K562 (cell line): Measurements from ENCODE around the gene LAT. TPM values are rescaled to one million over a fixed set of nuclear protein-coding genes. Genes with fewer than 3 reads are reported as not detected.
A peak's percentile ranks its signal among the peaks of the same experiment; 100 is the strongest.

Experiments used
- ARID2 ChIP-seq: fragments of 450-650 bp; IDR thresholded peaks from 2 replicates; pipeline ENCODE4 v1.6.1; 2017; ENCODE audit warnings: antibody characterized with exemption, mild to moderate bottlenecking
- CHAMP1 ChIP-seq: fragments of 450-650 bp; IDR thresholded peaks from 2 replicates; pipeline ENCODE4 v1.6.1; 2016; ENCODE audit warnings: mild to moderate bottlenecking
- EHMT2 ChIP-seq: fragments of 450-650 bp; IDR thresholded peaks from 2 replicates; pipeline ENCODE4 v1.6.1; 2018; ENCODE audit warnings: antibody characterized with exemption
- ELF1 ChIP-seq: fragments of 200-800 bp; sonication (Bioruptor generic); IDR thresholded peaks from 2 replicates; pipeline ENCODE4 v1.6.1; 2016; ENCODE audit warnings: missing genetic modification characterization, missing compliant biosample characterization
- ETV5 ChIP-seq: sonication (generic); formaldehyde crosslinking; IDR thresholded peaks from 2 replicates; pipeline ENCODE4 v1.4.0; 2020; ENCODE audit warnings: low read depth, mild to moderate bottlenecking, missing genetic modification reagents
- HDAC1 ChIP-seq, 2 experiments: fragments of 450-650 bp; IDR thresholded peaks; 2 replicates each; pipeline ENCODE4 v1.6.1; 2016 to 2017; ENCODE audit warnings: inconsistent platforms in 1 of 2, mild to moderate bottlenecking in 1 of 2, moderate library complexity in 1 of 2
- HEY1 ChIP-seq: fragments of 250-450 bp; sonication (Bioruptor Pico); IDR thresholded peaks from 2 replicates; pipeline ENCODE4 v1.5.0; 2020; ENCODE audit warnings: mild to moderate bottlenecking, moderate library complexity, borderline replicate concordance
- KAT7 ChIP-seq: sonication (generic); formaldehyde crosslinking; IDR thresholded peaks from 2 replicates; pipeline ENCODE4 v1.8.0; 2022; ENCODE audit warnings: missing genetic modification reagents, mild to moderate bottlenecking, borderline replicate concordance
- KDM1A ChIP-seq, 2 experiments: fragments of 450-650 bp; IDR thresholded peaks; 2 replicates each; pipeline ENCODE4 v1.6.1; 2016; ENCODE audit warnings: mild to moderate bottlenecking in 2 of 2
- MTA1 ChIP-seq: fragments of 450-650 bp; IDR thresholded peaks from 2 replicates; pipeline ENCODE4 v1.6.1; 2017; ENCODE audit warnings: borderline replicate concordance
- MYC ChIP-seq, 2 experiments: fragments of 250-450 bp in 1 of 2; sonication (Bioruptor Pico) in 1 of 2; IDR thresholded peaks; 2 replicates each; pipeline versions ENCODE4 v1.5.1 to v1.6.1; 2012 to 2021; ENCODE audit warnings: low read depth in 2 of 2, borderline replicate concordance in 1 of 2, improper control_type of control experiment in 1 of 2, low read length in 1 of 2, mild to moderate bottlenecking in 1 of 2, moderate library complexity in 1 of 2
- POLR3G ChIP-seq: IDR thresholded peaks from 2 replicates; pipeline ENCODE4 v1.6.1; 2011; ENCODE audit not compliant: insufficient read length, insufficient replicate concordance; ENCODE audit errors: extremely low read depth
- TAF7 ChIP-seq: fragments of 450-650 bp; IDR thresholded peaks from 2 replicates; pipeline ENCODE4 v1.6.1; 2016; ENCODE audit warnings: missing genetic modification characterization, missing compliant biosample characterization
- TCF7 ChIP-seq: sonication (generic); IDR thresholded peaks from 2 replicates; pipeline ENCODE4 v1.6.1; 2016; ENCODE audit warnings: antibody characterized with exemption, borderline replicate concordance
- TFAP4 ChIP-seq: sonication (generic); formaldehyde crosslinking; IDR thresholded peaks from 2 replicates; pipeline ENCODE4 v1.8.0; 2022; ENCODE audit warnings: missing genetic modification reagents, mild to moderate bottlenecking, moderate library complexity, borderline replicate concordance
- ZC3H4 ChIP-seq: sonication (generic); formaldehyde crosslinking; IDR thresholded peaks from 2 replicates; pipeline ENCODE4 v1.9.0; 2021; ENCODE audit warnings: missing genetic modification reagents, borderline replicate concordance
- ZNF197 ChIP-seq: fragments of 200-800 bp; sonication (Bioruptor generic); IDR thresholded peaks from 2 replicates; pipeline ENCODE4 v1.6.1; 2016; ENCODE audit warnings: low read depth, missing genetic modification characterization, missing compliant biosample characterization
- ZNF584 ChIP-seq: fragments of 200-800 bp; sonication (Bioruptor generic); IDR thresholded peaks from 2 replicates; pipeline ENCODE4 v1.6.1; 2016; ENCODE audit warnings: low read depth, mild to moderate bottlenecking, missing genetic modification characterization, missing compliant biosample characterization
- polyA plus RNA-seq, 8 experiments: library from polyadenylated mRNA; depleted of rRNA in 4 of 8; stranded (reverse) in 5 of 8; unstranded in 3 of 8; fragments of >200 nt; fragmentation: Nextera tagmentation in 2 of 8; fragmentation: Illumina TruSeq in 1 of 8; extraction: Ambion mirVana in 2 of 8; extraction: Trizol in 1 of 8; gene quantifications; 2 replicates each; pipeline versions ENCODE4 v1.2.1 to v1.2.3, GENCODE V29; 2011 to 2014; ENCODE audit warnings: inconsistent platforms in 1 of 8, missing spikeins in 1 of 8
- total RNA-seq, 7 experiments: library from RNA; depleted of rRNA in 6 of 7; stranded (reverse); fragments of >200 nt in 6 of 7; fragmentation: Illumina TruSeq in 2 of 7; extraction: Trizol in 2 of 7; gene quantifications; 2 replicates each; pipeline versions ENCODE4 v1.2.1 to v1.2.3, GENCODE V29; 2011 to 2021; ENCODE audit warnings: low replicate concordance in 1 of 7
- TF ChIP-seq, protein P1 (sequence below), 2 experiments: fragments of 450-650 bp; IDR thresholded peaks; 2 replicates each; pipeline ENCODE4 v1.6.1; 2018; ENCODE audit warnings: mild to moderate bottlenecking in 2 of 2, low read depth in 1 of 2; ENCODE audit not compliant: partially characterized antibody in 2 of 2
- TF ChIP-seq, protein P2 (sequence below): sonication (generic); formaldehyde crosslinking; IDR thresholded peaks from 2 replicates; pipeline ENCODE4 v1.9.0; 2022; ENCODE audit warnings: mild to moderate bottlenecking, missing genetic modification reagents

LAT gene
- total and polyA plus RNA-seq, 9 of the 15 experiments (the other 6 are each of a cell fraction or from before 2014, with no cell fraction given): 0.40 to 4.2 (median 1.3) TPM

GRCh38 chr16:28950648-28951409 lies 34.0 kb upstream of the LAT start, which contains the start of gene NFATC2IP (continued):
- TF ChIP-seq, protein P1, sequence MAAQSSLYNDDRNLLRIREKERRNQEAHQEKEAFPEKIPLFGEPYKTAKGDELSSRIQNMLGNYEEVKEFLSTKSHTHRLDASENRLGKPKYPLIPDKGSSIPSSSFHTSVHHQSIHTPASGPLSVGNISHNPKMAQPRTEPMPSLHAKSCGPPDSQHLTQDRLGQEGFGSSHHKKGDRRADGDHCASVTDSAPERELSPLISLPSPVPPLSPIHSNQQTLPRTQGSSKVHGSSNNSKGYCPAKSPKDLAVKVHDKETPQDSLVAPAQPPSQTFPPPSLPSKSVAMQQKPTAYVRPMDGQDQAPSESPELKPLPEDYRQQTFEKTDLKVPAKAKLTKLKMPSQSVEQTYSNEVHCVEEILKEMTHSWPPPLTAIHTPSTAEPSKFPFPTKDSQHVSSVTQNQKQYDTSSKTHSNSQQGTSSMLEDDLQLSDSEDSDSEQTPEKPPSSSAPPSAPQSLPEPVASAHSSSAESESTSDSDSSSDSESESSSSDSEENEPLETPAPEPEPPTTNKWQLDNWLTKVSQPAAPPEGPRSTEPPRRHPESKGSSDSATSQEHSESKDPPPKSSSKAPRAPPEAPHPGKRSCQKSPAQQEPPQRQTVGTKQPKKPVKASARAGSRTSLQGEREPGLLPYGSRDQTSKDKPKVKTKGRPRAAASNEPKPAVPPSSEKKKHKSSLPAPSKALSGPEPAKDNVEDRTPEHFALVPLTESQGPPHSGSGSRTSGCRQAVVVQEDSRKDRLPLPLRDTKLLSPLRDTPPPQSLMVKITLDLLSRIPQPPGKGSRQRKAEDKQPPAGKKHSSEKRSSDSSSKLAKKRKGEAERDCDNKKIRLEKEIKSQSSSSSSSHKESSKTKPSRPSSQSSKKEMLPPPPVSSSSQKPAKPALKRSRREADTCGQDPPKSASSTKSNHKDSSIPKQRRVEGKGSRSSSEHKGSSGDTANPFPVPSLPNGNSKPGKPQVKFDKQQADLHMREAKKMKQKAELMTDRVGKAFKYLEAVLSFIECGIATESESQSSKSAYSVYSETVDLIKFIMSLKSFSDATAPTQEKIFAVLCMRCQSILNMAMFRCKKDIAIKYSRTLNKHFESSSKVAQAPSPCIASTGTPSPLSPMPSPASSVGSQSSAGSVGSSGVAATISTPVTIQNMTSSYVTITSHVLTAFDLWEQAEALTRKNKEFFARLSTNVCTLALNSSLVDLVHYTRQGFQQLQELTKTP (IDR thresholded peaks at IDR 0.05; ENCODE audit: low read depth in 1 of 2, partially characterized antibody in 2 of 2): no peak
- TF ChIP-seq TCF7 (no peak), ARID2 (no peak), MTA1 (no peak), MYC (IDR thresholded peaks at IDR 0.05; ENCODE audit: low read depth, low read length) (peak; percentile 86), MYC (CRISPR knock-in tag; IDR thresholded peaks at IDR 0.05; ENCODE audit: borderline replicate concordance, low read depth) (no peak), CHAMP1 (no peak), TAF7 (peak; percentile 58; the same call in 1 of the 2 replicates), ZNF197 (no peak), ZNF584 (CRISPR knock-in tag) (no peak), ZC3H4 (CRISPR knock-in tag) (no peak), HEY1 (no peak), KAT7 (CRISPR knock-in tag) (no peak), TFAP4 (peak; percentile 62), POLR3G (no peak), EHMT2 (no peak), ETV5 (CRISPR knock-in tag) (peak; percentile 63; the same call in 1 of the 2 replicates), ELF1 (tag) (peak; percentile 97), KDM1A (IDR thresholded peaks at IDR 0.05) (no peak), HDAC1 (IDR thresholded peaks at IDR 0.05) (peak in 1 of 2 experiments; percentile 54; a peak in 1 of 4 replicates)
- TF ChIP-seq, protein P2, sequence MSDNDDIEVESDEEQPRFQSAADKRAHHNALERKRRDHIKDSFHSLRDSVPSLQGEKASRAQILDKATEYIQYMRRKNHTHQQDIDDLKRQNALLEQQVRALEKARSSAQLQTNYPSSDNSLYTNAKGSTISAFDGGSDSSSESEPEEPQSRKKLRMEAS (CRISPR knock-in tag): no peak; the same call in none of the 2 replicates
